A673 (cell line): Measurements from ENCODE around the gene CCR4.

Source experiments
- EZH2 ChIP-seq: fragments of 200-600 bp; sonication (generic); IDR thresholded peaks from 2 replicates; pipeline ENCODE4 v1.6.1; 2017; ENCODE audit warnings: borderline replicate concordance, low read depth, mild to moderate bottlenecking, mixed read lengths, antibody characterized with exemption, low read length; ENCODE audit not compliant: poor library complexity, severe bottlenecking
- TF ChIP-seq, protein P1 (sequence below): fragments of 300-800, 200-600 bp; sonication (generic); conservative IDR thresholded peaks from 2 replicates; pipeline ENCODE4 v1.5.1; 2017; ENCODE audit warnings: low read depth, mild to moderate bottlenecking, antibody characterized with exemption, low read length, moderate library complexity, mixed read lengths

DNA sequence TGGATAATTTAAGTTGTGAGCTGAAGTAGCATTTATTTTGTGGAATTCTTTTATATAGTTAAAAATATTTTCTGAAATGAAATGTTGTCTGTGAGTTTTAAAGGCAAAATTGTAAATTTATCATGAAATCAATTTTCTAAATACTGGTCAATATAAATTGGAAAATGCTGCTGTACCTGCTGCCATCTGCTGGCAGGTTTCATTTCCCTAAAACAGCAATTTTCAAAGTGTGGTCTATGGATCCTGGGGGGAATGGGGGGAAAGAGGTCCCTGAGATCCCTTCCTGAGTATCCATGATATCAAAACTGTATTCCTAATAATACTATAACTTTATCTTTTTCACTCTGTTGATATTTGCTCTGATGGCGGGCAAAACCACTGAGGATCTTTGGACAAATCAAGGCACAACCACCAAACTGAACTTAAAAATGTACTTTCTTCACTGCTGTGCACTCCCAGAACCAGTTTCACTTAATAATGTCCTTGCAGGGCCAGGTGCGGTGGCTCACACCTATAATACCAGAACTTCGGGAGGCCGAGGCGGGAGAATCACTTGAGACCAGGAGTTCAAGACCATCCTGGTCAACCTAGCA, 17.2 kb upstream of the CCR4 start:
- TF ChIP-seq, protein P1, sequence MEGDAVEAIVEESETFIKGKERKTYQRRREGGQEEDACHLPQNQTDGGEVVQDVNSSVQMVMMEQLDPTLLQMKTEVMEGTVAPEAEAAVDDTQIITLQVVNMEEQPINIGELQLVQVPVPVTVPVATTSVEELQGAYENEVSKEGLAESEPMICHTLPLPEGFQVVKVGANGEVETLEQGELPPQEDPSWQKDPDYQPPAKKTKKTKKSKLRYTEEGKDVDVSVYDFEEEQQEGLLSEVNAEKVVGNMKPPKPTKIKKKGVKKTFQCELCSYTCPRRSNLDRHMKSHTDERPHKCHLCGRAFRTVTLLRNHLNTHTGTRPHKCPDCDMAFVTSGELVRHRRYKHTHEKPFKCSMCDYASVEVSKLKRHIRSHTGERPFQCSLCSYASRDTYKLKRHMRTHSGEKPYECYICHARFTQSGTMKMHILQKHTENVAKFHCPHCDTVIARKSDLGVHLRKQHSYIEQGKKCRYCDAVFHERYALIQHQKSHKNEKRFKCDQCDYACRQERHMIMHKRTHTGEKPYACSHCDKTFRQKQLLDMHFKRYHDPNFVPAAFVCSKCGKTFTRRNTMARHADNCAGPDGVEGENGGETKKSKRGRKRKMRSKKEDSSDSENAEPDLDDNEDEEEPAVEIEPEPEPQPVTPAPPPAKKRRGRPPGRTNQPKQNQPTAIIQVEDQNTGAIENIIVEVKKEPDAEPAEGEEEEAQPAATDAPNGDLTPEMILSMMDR, result peak; percentile 81
- no peak for TF ChIP-seq EZH2
